Measurements from ENCODE around the gene IGSF10. TPM values are rescaled to one million over a fixed set of nuclear protein-coding genes. Genes with fewer than 3 reads are reported as not detected.

Gene IGSF10
- total and polyA plus RNA-seq, 2 of the 8 experiments (the other 6 are each of a cell fraction or from before 2014, with no cell fraction given): 0.59 to 0.95 TPM

- TF ChIP-seq TAF1 (IDR thresholded peaks at IDR 0.05; ENCODE audit: low read depth, low read length) (no peak), YY1 (IDR thresholded peaks at IDR 0.05; ENCODE audit: low read depth, low read length) (no peak)
These were observed 2.1 kb upstream of the IGSF10 start (continued) for GRCh38 chr3:151462991-151463390.
